Measurements from ENCODE around the gene DAPK2. TPM values are rescaled to one million over a fixed set of nuclear protein-coding genes. Genes with fewer than 3 reads are reported as not detected.

The DAPK2 gene
- total and polyA plus RNA-seq, 2 of the 13 experiments (the other 11 are each of a cell fraction or from before 2014, with no cell fraction given): 0.33 to 0.63 TPM

DNA sequence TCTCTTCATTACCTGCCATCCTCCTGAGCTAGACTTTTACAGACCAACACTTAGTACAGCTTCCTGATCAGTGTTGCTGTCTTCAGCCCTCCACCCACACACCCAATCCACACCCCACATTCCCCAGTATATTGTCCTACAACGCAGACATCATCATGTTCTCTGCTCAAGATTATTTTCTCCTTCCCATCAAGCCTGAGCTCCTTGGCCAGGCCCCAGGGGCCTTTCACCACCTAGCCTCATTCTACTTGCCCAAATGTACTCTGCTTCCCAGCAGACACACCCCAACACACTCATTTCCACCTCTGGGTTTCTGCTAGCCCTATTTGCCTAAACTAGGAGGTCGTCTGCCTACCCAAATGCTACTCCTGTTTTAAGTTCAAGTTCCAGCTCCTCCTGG lies 37.0 kb downstream of the DAPK2 start (continued):
- TF ChIP-seq SNAPC5 (CRISPR knock-in tag; IDR thresholded peaks at IDR 0.05; ENCODE audit: borderline replicate concordance): no peak
- TF ChIP-seq FOXC1 (CRISPR knock-in tag; IDR thresholded peaks at IDR 0.05; ENCODE audit: borderline replicate concordance): no peak
- TF ChIP-seq HDAC6 (IDR thresholded peaks at IDR 0.05; ENCODE audit: low read depth, low read length): no peak
- no peak for TF ChIP-seq CCAR2 (optimal IDR thresholded peaks at IDR 0.05; ENCODE audit: low read depth, low read length)
- TF ChIP-seq ZNF205 (CRISPR knock-in tag; IDR thresholded peaks at IDR 0.05): no peak
- TF ChIP-seq, protein P1, sequence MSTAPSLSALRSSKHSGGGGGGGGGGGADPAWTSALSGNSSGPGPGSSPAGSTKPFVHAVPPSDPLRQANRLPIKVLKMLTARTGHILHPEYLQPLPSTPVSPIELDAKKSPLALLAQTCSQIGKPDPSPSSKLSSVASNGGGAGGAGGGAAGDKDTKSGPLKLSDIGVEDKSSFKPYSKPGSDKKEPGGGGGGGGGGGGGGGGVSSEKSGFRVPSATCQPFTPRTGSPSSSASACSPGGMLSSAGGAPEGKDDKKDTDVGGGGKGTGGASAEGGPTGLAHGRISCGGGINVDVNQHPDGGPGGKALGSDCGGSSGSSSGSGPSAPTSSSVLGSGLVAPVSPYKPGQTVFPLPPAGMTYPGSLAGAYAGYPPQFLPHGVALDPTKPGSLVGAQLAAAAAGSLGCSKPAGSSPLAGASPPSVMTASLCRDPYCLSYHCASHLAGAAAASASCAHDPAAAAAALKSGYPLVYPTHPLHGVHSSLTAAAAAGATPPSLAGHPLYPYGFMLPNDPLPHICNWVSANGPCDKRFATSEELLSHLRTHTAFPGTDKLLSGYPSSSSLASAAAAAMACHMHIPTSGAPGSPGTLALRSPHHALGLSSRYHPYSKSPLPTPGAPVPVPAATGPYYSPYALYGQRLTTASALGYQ (CRISPR knock-in tag; IDR thresholded peaks at IDR 0.05): no peak
- TF ChIP-seq, protein P2, sequence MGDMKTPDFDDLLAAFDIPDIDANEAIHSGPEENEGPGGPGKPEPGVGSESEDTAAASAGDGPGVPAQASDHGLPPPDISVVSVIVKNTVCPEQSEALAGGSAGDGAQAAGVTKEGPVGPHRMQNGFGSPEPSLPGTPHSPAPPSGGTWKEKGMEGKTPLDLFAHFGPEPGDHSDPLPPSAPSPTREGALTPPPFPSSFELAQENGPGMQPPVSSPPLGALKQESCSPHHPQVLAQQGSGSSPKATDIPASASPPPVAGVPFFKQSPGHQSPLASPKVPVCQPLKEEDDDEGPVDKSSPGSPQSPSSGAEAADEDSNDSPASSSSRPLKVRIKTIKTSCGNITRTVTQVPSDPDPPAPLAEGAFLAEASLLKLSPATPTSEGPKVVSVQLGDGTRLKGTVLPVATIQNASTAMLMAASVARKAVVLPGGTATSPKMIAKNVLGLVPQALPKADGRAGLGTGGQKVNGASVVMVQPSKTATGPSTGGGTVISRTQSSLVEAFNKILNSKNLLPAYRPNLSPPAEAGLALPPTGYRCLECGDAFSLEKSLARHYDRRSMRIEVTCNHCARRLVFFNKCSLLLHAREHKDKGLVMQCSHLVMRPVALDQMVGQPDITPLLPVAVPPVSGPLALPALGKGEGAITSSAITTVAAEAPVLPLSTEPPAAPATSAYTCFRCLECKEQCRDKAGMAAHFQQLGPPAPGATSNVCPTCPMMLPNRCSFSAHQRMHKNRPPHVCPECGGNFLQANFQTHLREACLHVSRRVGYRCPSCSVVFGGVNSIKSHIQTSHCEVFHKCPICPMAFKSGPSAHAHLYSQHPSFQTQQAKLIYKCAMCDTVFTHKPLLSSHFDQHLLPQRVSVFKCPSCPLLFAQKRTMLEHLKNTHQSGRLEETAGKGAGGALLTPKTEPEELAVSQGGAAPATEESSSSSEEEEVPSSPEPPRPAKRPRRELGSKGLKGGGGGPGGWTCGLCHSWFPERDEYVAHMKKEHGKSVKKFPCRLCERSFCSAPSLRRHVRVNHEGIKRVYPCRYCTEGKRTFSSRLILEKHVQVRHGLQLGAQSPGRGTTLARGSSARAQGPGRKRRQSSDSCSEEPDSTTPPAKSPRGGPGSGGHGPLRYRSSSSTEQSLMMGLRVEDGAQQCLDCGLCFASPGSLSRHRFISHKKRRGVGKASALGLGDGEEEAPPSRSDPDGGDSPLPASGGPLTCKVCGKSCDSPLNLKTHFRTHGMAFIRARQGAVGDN (CRISPR knock-in tag; IDR thresholded peaks at IDR 0.05): no peak
- no peak for TF ChIP-seq NCOR1 (IDR thresholded peaks at IDR 0.05; ENCODE audit: borderline replicate concordance, low read length)

Measured in HepG2 (cell line).